K562 (cell line): ENCODE measurements around the gene CWF19L2.

Experiments used
- CTCF ChIP-seq, 3 experiments: IDR thresholded peaks in 2 of 3; conservative IDR thresholded peaks in 1 of 3; 2 replicates each; pipeline ENCODE4 v1.5.1; 2011 to 2012; ENCODE audit warnings: low read length in 3 of 3, mild to moderate bottlenecking in 3 of 3, control low read depth in 2 of 3, improper control_type of control experiment in 1 of 3, inconsistent platforms in 1 of 3, low read depth in 1 of 3, mixed read lengths in 1 of 3, moderate library complexity in 1 of 3; ENCODE audit not compliant: insufficient read depth in 2 of 3
- FOXP1 ChIP-seq: sonication (generic); formaldehyde crosslinking; IDR thresholded peaks from 2 replicates; pipeline ENCODE4 v1.8.0; 2022; ENCODE audit warnings: mild to moderate bottlenecking, missing genetic modification reagents
- GABPA ChIP-seq: fragments of 200-800 bp; sonication (Bioruptor generic); conservative IDR thresholded peaks from 2 replicates; pipeline ENCODE4 v1.6.1; 2016; ENCODE audit warnings: low read depth, missing genetic modification characterization, missing compliant biosample characterization
- POLR2AphosphoS5 ChIP-seq: IDR thresholded peaks from 2 replicates; pipeline ENCODE4 v1.6.1; 2011; ENCODE audit warnings: mild to moderate bottlenecking, low read depth, low read length, moderate library complexity; ENCODE audit not compliant: control insufficient read depth, insufficient read depth
- SIN3A ChIP-seq, 2 experiments: fragments of 150-350 bp in 1 of 2; IDR thresholded peaks; 2 replicates each; pipeline ENCODE4 v1.6.1; 2011 to 2016; ENCODE audit warnings: borderline replicate concordance in 2 of 2, low read depth in 2 of 2, low read length in 2 of 2, mild to moderate bottlenecking in 2 of 2, moderate library complexity in 2 of 2; ENCODE audit not compliant: control insufficient read depth in 1 of 2
- TAF7 ChIP-seq: fragments of 450-650 bp; IDR thresholded peaks from 2 replicates; pipeline ENCODE4 v1.6.1; 2016; ENCODE audit warnings: missing genetic modification characterization, missing compliant biosample characterization
- ZBTB7A ChIP-seq: IDR thresholded peaks from 2 replicates; pipeline ENCODE4 v1.6.1; 2011; ENCODE audit warnings: low read depth, mild to moderate bottlenecking, low read length, moderate library complexity, borderline replicate concordance; ENCODE audit not compliant: control insufficient read depth
- ZFP1 ChIP-seq: fragments of 450-650 bp; formaldehyde crosslinking; IDR thresholded peaks from 2 replicates; pipeline ENCODE4 v1.4.0; 2020; ENCODE audit warnings: mild to moderate bottlenecking, mixed read lengths
- ZNF232 ChIP-seq: sonication (generic); formaldehyde crosslinking; IDR thresholded peaks from 2 replicates; pipeline ENCODE4 v1.8.0; 2022; ENCODE audit warnings: mild to moderate bottlenecking, missing genetic modification reagents
- ZNF644 ChIP-seq: fragments of 200-800 bp; sonication (Bioruptor generic); IDR thresholded peaks from 2 replicates; pipeline ENCODE4 v1.6.1; 2016; ENCODE audit warnings: low read depth, missing genetic modification characterization, missing compliant biosample characterization

GRCh38 chr11:107359701-107360100, 97.9 kb downstream of the CWF19L2 start:
- TF ChIP-seq GABPA (tag), result no peak
- no peak for TF ChIP-seq ZBTB7A
- TF ChIP-seq ZNF232 (CRISPR knock-in tag), result no peak
- TF ChIP-seq FOXP1 (CRISPR knock-in tag), result no peak
- TF ChIP-seq TAF7 (tag), result no peak
- TF ChIP-seq SIN3A (IDR thresholded peaks at IDR 0.05; ENCODE audit: borderline replicate concordance in 2 of 2, control insufficient read depth in 1 of 2, low read depth in 2 of 2, low read length in 2 of 2), result no peak
- TF ChIP-seq CTCF (IDR thresholded peaks at IDR 0.05 in 2 of 3, conservative IDR thresholded peaks at IDR 0.05 in 1 of 3; ENCODE audit: insufficient read depth in 2 of 3, low read depth in 1 of 3, low read length in 3 of 3), result no peak
- TF ChIP-seq ZFP1 (CRISPR knock-in tag), result no peak
- TF ChIP-seq ZNF644 (tag), result no peak
- TF ChIP-seq POLR2AphosphoS5, result no peak
